Epithelial cell of prostate (primary cell): ENCODE results near the gene CAMKMT.

Experiments
- DNase-seq: peaks from one replicate; pipeline ENCODE4 v3.0.0-alpha.2; 2011; ENCODE audit warnings: low read depth, low spot score
- H3K27ac ChIP-seq: fragments of 450-650 bp; 2 replicates; pipeline ENCODE4 v1.5.1; 2017; ENCODE audit warnings: mild to moderate bottlenecking

The CAMKMT gene

GRCh38 chr2:44779793-44780192 is 418.0 kb downstream of the CAMKMT start:
- no peak for DNase-seq
- no peak overlapping the region for H3K27ac ChIP-seq

- no peak for DNase-seq
- no peak overlapping the region for H3K27ac ChIP-seq
Observed at GRCh38 chr2:44780406-44780805, 418.7 kb downstream of the CAMKMT start.

- DNase-seq = no peak
Observed at GRCh38 chr2:44785433-44785832, 423.7 kb downstream of the CAMKMT start.

GRCh38 chr2:44786045-44786816 is 424.5 kb downstream of the CAMKMT start:
- no peak for DNase-seq
- H3K27ac ChIP-seq = no peak overlapping the region

More at GRCh38 chr2:44785433-44785832, 423.7 kb downstream of the CAMKMT start:
- no peak overlapping the region for H3K27ac ChIP-seq

- no peak for DNase-seq
- H3K27ac ChIP-seq = no peak overlapping the region
Observed at GRCh38 chr2:44786817-44787214, 425.1 kb downstream of the CAMKMT start.

- H3K27ac ChIP-seq = no peak overlapping the region
- DNase-seq = no peak
Observed at GRCh38 chr2:44787663-44788062, 425.9 kb downstream of the CAMKMT start.

GRCh38 chr2:44789446-44789845 is 427.7 kb downstream of the CAMKMT start:
- DNase-seq = no peak
- no peak overlapping the region for H3K27ac ChIP-seq

- H3K27ac ChIP-seq = no peak overlapping the region
- DNase-seq = no peak
Observed at GRCh38 chr2:44789971-44790721, 428.4 kb downstream of the CAMKMT start.

GRCh38 chr2:44793322-44793870 is 431.6 kb downstream of the CAMKMT start:
- no peak overlapping the region for H3K27ac ChIP-seq
- DNase-seq = no peak

- no peak overlapping the region for H3K27ac ChIP-seq
- DNase-seq = no peak
Observed at GRCh38 chr2:44796771-44797170, 435.0 kb downstream of the CAMKMT start.

GRCh38 chr2:44798139-44798659 is 436.5 kb downstream of the CAMKMT start:
- H3K27ac ChIP-seq = no peak overlapping the region
- no peak for DNase-seq

- no peak for DNase-seq
Observed at GRCh38 chr2:44799105-44799504, 437.4 kb downstream of the CAMKMT start.

GRCh38 chr2:44799754-44800153 is 438.0 kb downstream of the CAMKMT start:
- no peak for DNase-seq
- H3K27ac ChIP-seq = no peak overlapping the region

More at GRCh38 chr2:44799105-44799504, 437.4 kb downstream of the CAMKMT start:
- H3K27ac ChIP-seq = no peak overlapping the region

GRCh38 chr2:44801289-44801840 is 439.6 kb downstream of the CAMKMT start:
- no peak for DNase-seq
- H3K27ac ChIP-seq = no peak overlapping the region

GRCh38 chr2:44801841-44802776 is 440.4 kb downstream of the CAMKMT start:
- no peak for DNase-seq

GRCh38 chr2:44802777-44803424 is 441.2 kb downstream of the CAMKMT start:
- no peak for DNase-seq
- H3K27ac ChIP-seq = no peak overlapping the region

More at GRCh38 chr2:44801841-44802776, 440.4 kb downstream of the CAMKMT start:
- no peak overlapping the region for H3K27ac ChIP-seq

GRCh38 chr2:44804406-44805265 is 442.9 kb downstream of the CAMKMT start:
- no peak for DNase-seq
- no peak overlapping the region for H3K27ac ChIP-seq
